Measurements from ENCODE around the gene SLC17A1.

The SLC17A1 gene

GRCh38 chr6:25748049-25748448, 83.8 kb downstream of the SLC17A1 start:
- no peak for TF ChIP-seq RAD21 (IDR thresholded peaks at IDR 0.05; ENCODE audit: low read depth)

DNA sequence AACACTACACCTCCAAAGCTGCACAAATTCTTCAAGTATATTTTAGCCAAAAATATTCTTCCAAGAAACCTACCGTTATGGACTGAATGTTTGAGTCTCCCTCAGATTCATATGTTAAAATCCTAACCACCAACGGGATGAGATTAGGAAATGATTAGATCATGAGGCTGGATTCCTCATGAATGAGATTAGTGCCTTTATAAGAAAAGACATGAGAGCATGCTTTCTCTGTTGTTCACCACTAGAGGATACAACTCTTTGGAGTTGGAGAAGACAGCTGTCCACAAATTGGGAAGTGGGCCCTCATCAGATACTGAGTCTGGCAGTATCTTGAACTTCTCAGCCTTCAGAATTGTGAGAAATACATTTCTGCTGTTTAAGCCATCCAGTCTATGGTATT, 84.4 kb downstream of the SLC17A1 start:
- TF ChIP-seq TCF12 (IDR thresholded peaks at IDR 0.05; ENCODE audit: low read depth) (no peak), NFIC (IDR thresholded peaks at IDR 0.05) (no peak), TEAD4 (IDR thresholded peaks at IDR 0.05) (no peak), REST (IDR thresholded peaks at IDR 0.05; ENCODE audit: low read depth) (no peak)
- TF ChIP-seq, protein P1, sequence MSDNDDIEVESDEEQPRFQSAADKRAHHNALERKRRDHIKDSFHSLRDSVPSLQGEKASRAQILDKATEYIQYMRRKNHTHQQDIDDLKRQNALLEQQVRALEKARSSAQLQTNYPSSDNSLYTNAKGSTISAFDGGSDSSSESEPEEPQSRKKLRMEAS (IDR thresholded peaks at IDR 0.05) = no peak

DNA sequence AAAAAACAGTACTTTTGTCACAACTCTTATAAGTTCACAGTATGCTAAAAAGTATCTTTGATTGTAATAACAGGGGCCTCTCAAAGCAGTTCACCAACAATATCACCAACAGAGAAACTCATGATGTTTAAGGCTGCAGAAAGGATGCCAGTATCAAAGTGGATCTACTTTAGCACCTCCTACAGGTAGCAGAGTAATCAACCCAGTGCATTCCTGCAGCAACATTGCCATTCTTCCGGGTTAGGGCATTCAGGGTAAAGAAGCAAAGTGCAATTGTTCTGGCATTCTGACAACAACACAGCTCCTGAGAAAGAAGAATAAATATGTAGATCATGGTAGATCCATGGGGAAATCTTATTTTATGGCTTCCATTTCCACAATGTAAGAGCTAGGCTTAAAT, 84.9 kb downstream of the SLC17A1 start:
- no peak for TF ChIP-seq TEAD4 (IDR thresholded peaks at IDR 0.05)
- no peak for TF ChIP-seq TCF12 (IDR thresholded peaks at IDR 0.05; ENCODE audit: low read depth)
- no peak for TF ChIP-seq NFIC (IDR thresholded peaks at IDR 0.05)
- no peak for TF ChIP-seq FOXM1 (IDR thresholded peaks at IDR 0.05; ENCODE audit: borderline replicate concordance, low read depth)
- TF ChIP-seq YY1 (IDR thresholded peaks at IDR 0.05; ENCODE audit: low read depth) = no peak
- TF ChIP-seq ZBTB7A (IDR thresholded peaks at IDR 0.05; ENCODE audit: low read depth) = no peak
- TF ChIP-seq, protein P1 (IDR thresholded peaks at IDR 0.05) = no peak
- no peak for TF ChIP-seq REST (IDR thresholded peaks at IDR 0.05; ENCODE audit: low read depth)
- no peak for TF ChIP-seq EP300 (IDR thresholded peaks at IDR 0.05; ENCODE audit: borderline replicate concordance)
- no peak for TF ChIP-seq USF1 (IDR thresholded peaks at IDR 0.05)
- no peak for TF ChIP-seq TAF1 (IDR thresholded peaks at IDR 0.05; ENCODE audit: low read depth)
- no peak for TF ChIP-seq EGR1 (IDR thresholded peaks at IDR 0.05)
- no peak for TF ChIP-seq CEBPB (IDR thresholded peaks at IDR 0.05)
- TF ChIP-seq RAD21 (IDR thresholded peaks at IDR 0.05; ENCODE audit: low read depth) = no peak
- TF ChIP-seq CREB1 (IDR thresholded peaks at IDR 0.05; ENCODE audit: low read depth) = no peak

DNA sequence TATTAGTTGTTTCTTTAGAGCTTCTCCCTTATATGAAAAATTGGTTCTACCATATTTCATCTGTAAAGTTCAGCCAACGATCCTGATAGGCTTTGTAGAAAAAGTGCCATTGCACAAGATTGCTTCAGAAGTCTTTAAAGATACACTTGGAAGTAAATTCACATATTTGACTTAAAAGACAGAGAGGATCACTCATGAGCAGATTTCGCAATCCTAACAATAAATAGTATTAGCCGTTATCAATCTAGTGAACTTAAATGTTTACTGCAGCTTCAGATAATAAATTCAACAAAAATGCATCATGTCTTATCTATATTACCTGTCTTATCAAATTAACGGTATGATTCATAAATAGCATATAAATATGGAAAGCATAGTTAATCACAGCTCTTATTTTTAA, 86.0 kb downstream of the SLC17A1 start:
- no peak for TF ChIP-seq REST (IDR thresholded peaks at IDR 0.05; ENCODE audit: low read depth)
- TF ChIP-seq CEBPB (IDR thresholded peaks at IDR 0.05) = peak; percentile 44; the same call in 1 of the 2 replicates

DNA sequence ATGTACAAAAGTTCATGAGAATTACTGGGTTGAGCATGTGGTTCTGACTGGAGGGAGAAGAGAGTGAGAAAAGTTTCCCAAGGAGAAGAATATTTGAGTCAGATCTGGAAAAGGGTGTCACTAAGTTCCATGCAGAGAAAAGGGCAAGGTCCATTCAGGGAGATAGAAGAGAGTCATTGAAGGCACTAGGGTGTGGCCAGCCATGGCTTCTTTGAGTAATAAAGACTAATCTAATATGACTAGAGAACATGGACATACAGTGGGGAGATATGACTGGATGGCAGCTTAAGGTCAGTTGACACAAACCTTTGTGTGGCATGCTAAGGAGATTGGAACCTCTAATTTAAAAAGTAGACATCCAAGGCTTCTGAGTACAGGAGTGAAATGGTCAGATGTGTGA, 88.0 kb downstream of the SLC17A1 start:
- no peak for TF ChIP-seq CREB1 (IDR thresholded peaks at IDR 0.05; ENCODE audit: low read depth)
- TF ChIP-seq YY1 (IDR thresholded peaks at IDR 0.05; ENCODE audit: low read depth) = no peak
- TF ChIP-seq ZBTB7A (IDR thresholded peaks at IDR 0.05; ENCODE audit: low read depth) = no peak
- no peak for TF ChIP-seq TCF12 (IDR thresholded peaks at IDR 0.05; ENCODE audit: low read depth)
- no peak for TF ChIP-seq TEAD4 (IDR thresholded peaks at IDR 0.05)
- no peak for TF ChIP-seq EGR1 (IDR thresholded peaks at IDR 0.05)

DNA sequence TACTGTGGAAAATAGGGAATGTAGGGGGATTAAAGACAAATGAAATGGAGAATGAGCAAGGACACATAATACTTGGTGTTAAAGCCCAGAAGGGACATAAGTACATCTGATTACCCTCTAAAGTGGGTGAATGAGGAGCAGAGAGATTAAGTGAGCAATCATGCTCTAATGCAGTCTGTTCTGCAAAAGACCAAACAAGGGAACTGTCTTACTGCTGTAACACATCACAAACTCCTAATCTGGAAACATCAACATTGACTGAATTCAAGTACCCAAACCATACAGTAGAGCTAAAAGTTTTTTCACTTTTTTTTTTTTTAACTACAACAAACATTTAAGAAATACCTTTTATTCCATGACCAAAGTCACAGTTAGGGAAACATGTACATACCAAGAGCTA, 96.6 kb downstream of the SLC17A1 start:
- TF ChIP-seq RAD21 (IDR thresholded peaks at IDR 0.05; ENCODE audit: low read depth) = no peak
- TF ChIP-seq CEBPB (IDR thresholded peaks at IDR 0.05) = no peak
- no peak for TF ChIP-seq FOXM1 (IDR thresholded peaks at IDR 0.05; ENCODE audit: borderline replicate concordance, low read depth)
- TF ChIP-seq TEAD4 (IDR thresholded peaks at IDR 0.05) = no peak
